Measurements from ENCODE around the gene TLR6.

TLR6 gene

GRCh38 chr4:38831653-38832052, 25.0 kb downstream of the TLR6 start:
- no peak for DNase-seq (ENCODE audit: extremely low read depth, insufficient read length)
- no peaks in the 10 kb centered on the region for H3K36me3 ChIP-seq (ENCODE audit: control insufficient read depth, insufficient read depth, low read length)
- H3K27me3 ChIP-seq (replicated peaks; ENCODE audit: control insufficient read depth, insufficient read depth, low read length) = no peaks in the 10 kb centered on the region
- no peak overlapping the region for H3K4me3 ChIP-seq (replicated peaks; ENCODE audit: low read depth, low read length)
- TF ChIP-seq CTCF (IDR thresholded peaks at IDR 0.05; ENCODE audit: insufficient read depth, low read length, poor library complexity, severe bottlenecking) = no peak

- no peak for DNase-seq (ENCODE audit: extremely low read depth, insufficient read length)
- Histone ChIP-seq H3K36me3 (ENCODE audit: control insufficient read depth, insufficient read depth, low read length) (no peaks in the 10 kb centered on the region; the same call in 1 of the 2 replicates), H3K27me3 (replicated peaks; ENCODE audit: control insufficient read depth, insufficient read depth, low read length) (no peaks in the 10 kb centered on the region), H3K4me3 (replicated peaks; ENCODE audit: low read depth, low read length) (no peak overlapping the region)
- TF ChIP-seq CTCF (IDR thresholded peaks at IDR 0.05; ENCODE audit: insufficient read depth, low read length, poor library complexity, severe bottlenecking) = no peak
These were observed 27.4 kb downstream of the TLR6 start for GRCh38 chr4:38829237-38829636.

GRCh38 chr4:38823766-38824165, 32.9 kb downstream of the TLR6 start:
- no peak for TF ChIP-seq CTCF (IDR thresholded peaks at IDR 0.05; ENCODE audit: insufficient read depth, low read length, poor library complexity, severe bottlenecking)
- H3K4me3 ChIP-seq (replicated peaks; ENCODE audit: low read depth, low read length) = no peak overlapping the region
- H3K27me3 ChIP-seq (replicated peaks; ENCODE audit: control insufficient read depth, insufficient read depth, low read length) = no peaks in the 10 kb centered on the region
- no peaks in the 10 kb centered on the region; the same call in 1 of the 2 replicates for H3K36me3 ChIP-seq (ENCODE audit: control insufficient read depth, insufficient read depth, low read length)
- no peak for DNase-seq (ENCODE audit: extremely low read depth, insufficient read length)

- TF ChIP-seq CTCF (IDR thresholded peaks at IDR 0.05; ENCODE audit: insufficient read depth, low read length, poor library complexity, severe bottlenecking) = no peak
- no peak for DNase-seq (ENCODE audit: extremely low read depth, insufficient read length)
- Histone ChIP-seq H3K4me3 (replicated peaks; ENCODE audit: low read depth, low read length) (no peak overlapping the region), H3K36me3 (ENCODE audit: control insufficient read depth, insufficient read depth, low read length) (no peaks in the 10 kb centered on the region; the same call in 1 of the 2 replicates), H3K27me3 (replicated peaks; ENCODE audit: control insufficient read depth, insufficient read depth, low read length) (no peaks in the 10 kb centered on the region)
These were observed 33.8 kb downstream of the TLR6 start for GRCh38 chr4:38822748-38823303.

- no peak for TF ChIP-seq CTCF (IDR thresholded peaks at IDR 0.05; ENCODE audit: insufficient read depth, low read length, poor library complexity, severe bottlenecking)
These were observed 34.9 kb downstream of the TLR6 start for GRCh38 chr4:38821739-38822138.

More at GRCh38 chr4:38821739-38822138, 34.9 kb downstream of the TLR6 start:
- Histone ChIP-seq H3K36me3 (ENCODE audit: control insufficient read depth, insufficient read depth, low read length) (no peaks in the 10 kb centered on the region; the same call in 1 of the 2 replicates), H3K4me3 (replicated peaks; ENCODE audit: low read depth, low read length) (no peak overlapping the region), H3K27me3 (replicated peaks; ENCODE audit: control insufficient read depth, insufficient read depth, low read length) (no peaks in the 10 kb centered on the region)
- no peak for DNase-seq (ENCODE audit: extremely low read depth, insufficient read length)
